K562 (cell line): ENCODE measurements around the gene PUSL1. TPM values are rescaled to one million over a fixed set of nuclear protein-coding genes. Genes with fewer than 3 reads are reported as not detected.

ENCODE experiments used
- ESRRA ChIP-seq: fragments of 450-650 bp; IDR thresholded peaks from 2 replicates; pipeline ENCODE4 v1.6.1; 2014; ENCODE audit warnings: low read depth, mild to moderate bottlenecking, moderate library complexity, borderline replicate concordance
- MTA3 ChIP-seq: fragments of 450-650 bp; formaldehyde crosslinking; IDR thresholded peaks from 2 replicates; pipeline ENCODE4 v1.6.1; 2017; ENCODE audit warnings: mild to moderate bottlenecking, borderline replicate concordance
- MYC ChIP-seq, 2 experiments: fragments of 250-450 bp in 1 of 2; sonication (Bioruptor Pico) in 1 of 2; IDR thresholded peaks; 2 replicates each; pipeline versions ENCODE4 v1.5.1 to v1.6.1; 2012 to 2021; ENCODE audit warnings: low read depth in 2 of 2, borderline replicate concordance in 1 of 2, improper control_type of control experiment in 1 of 2, low read length in 1 of 2, mild to moderate bottlenecking in 1 of 2, moderate library complexity in 1 of 2
- NFIX ChIP-seq: fragments of 250-450 bp; sonication (Bioruptor Pico); IDR thresholded peaks from 2 replicates; pipeline ENCODE4 v1.4.0; 2020; ENCODE audit warnings: low read depth, mild to moderate bottlenecking, moderate library complexity
- PHTF2 ChIP-seq: fragments of 250-450 bp; sonication (Bioruptor Pico); IDR thresholded peaks from 2 replicates; pipeline ENCODE4 v1.5.0; 2021; ENCODE audit warnings: mild to moderate bottlenecking
- POLR2A ChIP-seq: fragments of 450-650 bp; conservative IDR thresholded peaks from 2 replicates; pipeline ENCODE4 v1.6.1; 2016
- POLR3G ChIP-seq: IDR thresholded peaks from 2 replicates; pipeline ENCODE4 v1.6.1; 2011; ENCODE audit not compliant: insufficient read length, insufficient replicate concordance; ENCODE audit errors: extremely low read depth
- PPARD ChIP-seq: fragments of 250-450 bp; sonication (Bioruptor Pico); IDR thresholded peaks from 2 replicates; pipeline ENCODE4 v1.8.0; 2022; ENCODE audit warnings: inconsistent platforms, mild to moderate bottlenecking, moderate library complexity
- PRMT5 ChIP-seq: sonication (generic); formaldehyde crosslinking; IDR thresholded peaks from 2 replicates; pipeline ENCODE4 v1.5.0; 2020; ENCODE audit warnings: missing genetic modification reagents
- PRPF4 ChIP-seq: fragments of 200-400 bp; formaldehyde crosslinking; IDR thresholded peaks from one replicate; pipeline ENCODE4 v1.6.1; 2017; ENCODE audit warnings: low read length, low read depth, mild to moderate bottlenecking; ENCODE audit not compliant: insufficient read depth, poor library complexity, severe bottlenecking
- PTRF ChIP-seq: fragments of 450-650 bp; IDR thresholded peaks from 2 replicates; pipeline ENCODE4 v1.6.1; 2016; ENCODE audit warnings: mild to moderate bottlenecking, missing genetic modification characterization, missing compliant biosample characterization
- RBM22 ChIP-seq: fragments of 200-400 bp; formaldehyde crosslinking; IDR thresholded peaks from 2 replicates; pipeline ENCODE4 v1.6.1; 2018; ENCODE audit warnings: low read length, low read depth; ENCODE audit not compliant: poor library complexity, severe bottlenecking
- RFX5 ChIP-seq: IDR thresholded peaks from 2 replicates; pipeline ENCODE4 v1.6.1; 2011; ENCODE audit warnings: low read depth, mild to moderate bottlenecking, improper control_type of control experiment, low read length
- SMARCA5 ChIP-seq: fragments of 450-650 bp; IDR thresholded peaks from 2 replicates; pipeline ENCODE4 v1.6.1; 2016
- SOX6 ChIP-seq: fragments of 450-650 bp; IDR thresholded peaks from 2 replicates; pipeline ENCODE4 v1.6.1; 2014; ENCODE audit warnings: mild to moderate bottlenecking
- SUPT5H ChIP-seq: fragments of 450-650 bp; IDR thresholded peaks from 2 replicates; pipeline ENCODE4 v1.6.1; 2016
- ZBTB1 ChIP-seq: sonication (generic); formaldehyde crosslinking; IDR thresholded peaks from 2 replicates; pipeline ENCODE4 v1.8.1; 2023; ENCODE audit warnings: missing genetic modification reagents, low read depth, mild to moderate bottlenecking, borderline replicate concordance
- ZNF184 ChIP-seq: sonication (generic); formaldehyde crosslinking; IDR thresholded peaks from 2 replicates; pipeline ENCODE4 v1.5.0; 2020; ENCODE audit warnings: missing genetic modification reagents
- ZNF263 ChIP-seq: sonication (generic); formaldehyde crosslinking; IDR thresholded peaks from 2 replicates; pipeline ENCODE4 v1.8.0; 2022; ENCODE audit warnings: mild to moderate bottlenecking, missing genetic modification reagents, borderline replicate concordance
- ZNF778 ChIP-seq: fragments of 450-650 bp; formaldehyde crosslinking; IDR thresholded peaks from 2 replicates; pipeline ENCODE4 v1.4.0; 2020; ENCODE audit warnings: mild to moderate bottlenecking, moderate library complexity
- polyA plus RNA-seq, 8 experiments: library from polyadenylated mRNA; depleted of rRNA in 4 of 8; stranded (reverse) in 5 of 8; unstranded in 3 of 8; fragments of >200 nt; fragmentation: Nextera tagmentation in 2 of 8; fragmentation: Illumina TruSeq in 1 of 8; extraction: Ambion mirVana in 2 of 8; extraction: Trizol in 1 of 8; gene quantifications; 2 replicates each; pipeline versions ENCODE4 v1.2.1 to v1.2.3, GENCODE V29; 2011 to 2014; ENCODE audit warnings: inconsistent platforms in 1 of 8, missing spikeins in 1 of 8
- total RNA-seq, 7 experiments: library from RNA; depleted of rRNA in 6 of 7; stranded (reverse); fragments of >200 nt in 6 of 7; fragmentation: Illumina TruSeq in 2 of 7; extraction: Trizol in 2 of 7; gene quantifications; 2 replicates each; pipeline versions ENCODE4 v1.2.1 to v1.2.3, GENCODE V29; 2011 to 2021; ENCODE audit warnings: low replicate concordance in 1 of 7
- TF ChIP-seq, protein P1 (sequence below): sonication (generic); formaldehyde crosslinking; IDR thresholded peaks from 2 replicates; pipeline ENCODE4 v1.8.0; 2022; ENCODE audit warnings: mild to moderate bottlenecking, missing genetic modification reagents

Gene PUSL1
- total and polyA plus RNA-seq, 9 of the 15 experiments (the other 6 are each of a cell fraction or from before 2014, with no cell fraction given) = 0.62 to 86.9 (median 13.6) TPM

DNA sequence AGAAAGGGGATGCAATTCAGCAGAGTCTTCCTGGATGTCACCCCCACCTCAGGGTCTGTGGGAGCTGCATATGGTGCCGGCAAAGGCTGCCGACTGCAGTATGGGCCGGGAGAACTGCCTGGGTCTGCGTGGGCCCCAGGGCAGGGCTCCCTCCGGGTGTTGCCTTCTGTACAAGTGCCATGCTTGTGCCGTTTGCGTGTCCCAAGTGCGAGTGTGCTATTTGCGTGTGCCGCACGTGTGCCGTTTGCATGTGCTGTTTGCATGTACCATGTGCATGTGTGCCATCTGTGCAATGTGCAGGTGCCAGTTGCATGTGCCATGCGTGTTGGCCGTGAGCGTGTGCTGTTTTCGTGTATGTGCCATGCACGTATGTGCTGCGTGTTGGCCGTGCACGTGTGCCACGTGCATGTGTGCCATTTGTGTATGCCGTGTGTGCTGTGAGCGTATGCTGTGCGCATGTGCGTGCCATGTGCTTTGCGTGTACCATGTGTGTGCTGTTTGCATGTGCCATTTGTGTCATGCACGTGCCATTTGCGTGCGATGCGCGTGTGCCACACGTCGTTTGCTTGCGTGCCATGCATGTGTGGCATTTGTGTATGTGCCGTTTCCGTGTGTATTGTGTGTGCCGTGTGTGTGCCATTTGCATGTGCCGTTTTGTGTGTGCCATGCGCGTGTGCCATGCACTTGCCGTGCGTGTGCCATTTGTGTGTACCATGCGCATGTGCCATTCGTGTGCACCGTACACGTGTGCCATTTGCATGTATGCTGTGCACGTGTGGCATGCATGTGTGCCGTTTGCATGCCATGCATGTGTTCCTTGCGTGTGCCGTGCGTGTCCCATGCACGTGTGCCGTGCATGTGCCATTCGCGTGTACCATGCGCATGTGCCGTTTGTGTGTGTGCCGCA, 21.2 kb downstream of the PUSL1 start (continued):
- no peak for TF ChIP-seq POLR3G
- TF ChIP-seq ZNF778 (CRISPR knock-in tag) = no peak
- TF ChIP-seq MYC (IDR thresholded peaks at IDR 0.05; ENCODE audit: low read depth, low read length) = no peak
- no peak for TF ChIP-seq MYC (CRISPR knock-in tag; IDR thresholded peaks at IDR 0.05; ENCODE audit: borderline replicate concordance, low read depth)
- TF ChIP-seq ZNF184 (CRISPR knock-in tag) = no peak
- TF ChIP-seq POLR2A = peak; percentile 60; the same call in 1 of the 2 replicates
- no peak for TF ChIP-seq SOX6
- no peak for TF ChIP-seq SMARCA5
- TF ChIP-seq NFIX = no peak
- TF ChIP-seq MTA3 = 0 out of 2 replicates have a peak, but pooled peaks have one; percentile 11
- TF ChIP-seq PRMT5 (CRISPR knock-in tag) = no peak; the same call in 1 of the 2 replicates
- no peak for TF ChIP-seq ESRRA
- TF ChIP-seq SUPT5H = peak; percentile 65
- TF ChIP-seq RBM22 = peak; percentile 89
- TF ChIP-seq PPARD (CRISPR knock-in tag) = no peak
- TF ChIP-seq PTRF (tag) = no peak
- TF ChIP-seq ZNF263 (CRISPR knock-in tag) = no peak
- TF ChIP-seq, protein P1, sequence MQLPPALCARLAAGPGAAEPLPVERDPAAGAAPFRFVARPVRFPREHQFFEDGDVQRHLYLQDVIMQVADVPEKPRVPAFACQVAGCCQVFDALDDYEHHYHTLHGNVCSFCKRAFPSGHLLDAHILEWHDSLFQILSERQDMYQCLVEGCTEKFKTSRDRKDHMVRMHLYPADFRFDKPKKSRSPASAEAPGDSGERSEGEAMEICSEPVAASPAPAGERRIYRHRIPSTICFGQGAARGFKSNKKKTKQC (CRISPR knock-in tag) = 0 out of 2 replicates have a peak, but pooled peaks have one; percentile 41
- TF ChIP-seq ZBTB1 (CRISPR knock-in tag) = no peak
- TF ChIP-seq PHTF2 (CRISPR knock-in tag) = no peak
- no peak for TF ChIP-seq PRPF4
- TF ChIP-seq RFX5 = no peak
